PFSK-1 (cell line): ENCODE measurements around the gene NUTF2.

Experiments
- FOXP2 ChIP-seq: optimal IDR thresholded peaks from 2 replicates; pipeline ENCODE3; 2011; ENCODE audit warnings: borderline replicate concordance, control low read depth, inconsistent platforms; ENCODE audit not compliant: insufficient read depth; ENCODE audit errors: extremely low read length, extremely low read depth
- POLR2AphosphoS5 ChIP-seq: IDR thresholded peaks from 2 replicates; pipeline ENCODE4 v1.6.1; 2012; ENCODE audit warnings: low read depth, mild to moderate bottlenecking, control low read depth, low read length, moderate library complexity
- REST ChIP-seq, 2 experiments: IDR thresholded peaks; 2 replicates each; pipeline versions ENCODE4 v1.6.1 to v1.8.0; 2011 to 2012; ENCODE audit warnings: low read depth in 2 of 2, low read length in 2 of 2, control low read depth in 1 of 2, inconsistent platforms in 1 of 2, mild to moderate bottlenecking in 1 of 2, moderate library complexity in 1 of 2; ENCODE audit not compliant: insufficient read depth in 1 of 2
- SIN3A ChIP-seq: IDR thresholded peaks from 2 replicates; pipeline ENCODE4 v1.6.1; 2012; ENCODE audit warnings: mild to moderate bottlenecking, low read length, moderate library complexity, borderline replicate concordance; ENCODE audit not compliant: insufficient read depth
- TAF1 ChIP-seq: IDR thresholded peaks from 2 replicates; pipeline ENCODE4 v1.6.1; 2012; ENCODE audit warnings: low read length, control low read depth, borderline replicate concordance; ENCODE audit not compliant: insufficient read depth

NUTF2 gene

GRCh38 chr16:67914758-67915495, 68.2 kb downstream of the NUTF2 start:
- no peak for TF ChIP-seq SIN3A
- no peak for TF ChIP-seq POLR2AphosphoS5
- TF ChIP-seq REST (IDR thresholded peaks at IDR 0.05; ENCODE audit: insufficient read depth in 1 of 2, low read depth in 2 of 2, low read length in 2 of 2), result no peak
- TF ChIP-seq TAF1, result no peak
- no peak for TF ChIP-seq FOXP2

- TF ChIP-seq POLR2AphosphoS5, result no peak
- TF ChIP-seq TAF1, result no peak
- no peak for TF ChIP-seq REST (IDR thresholded peaks at IDR 0.05; ENCODE audit: insufficient read depth in 1 of 2, low read depth in 2 of 2, low read length in 2 of 2)
- TF ChIP-seq FOXP2, result no peak
- no peak for TF ChIP-seq SIN3A
Observed at GRCh38 chr16:67915831-67916723, 69.3 kb downstream of the NUTF2 start.

- TF ChIP-seq SIN3A (no peak), REST (IDR thresholded peaks at IDR 0.05; ENCODE audit: insufficient read depth in 1 of 2, low read depth in 2 of 2, low read length in 2 of 2) (no peak)
Observed at GRCh38 chr16:67917140-67917851, 70.6 kb downstream of the NUTF2 start.

GRCh38 chr16:67917852-67918236, 71.1 kb downstream of the NUTF2 start:
- no peak for TF ChIP-seq FOXP2
- no peak for TF ChIP-seq TAF1
- no peak for TF ChIP-seq POLR2AphosphoS5
- TF ChIP-seq SIN3A, result no peak
- TF ChIP-seq REST (IDR thresholded peaks at IDR 0.05; ENCODE audit: insufficient read depth in 1 of 2, low read depth in 2 of 2, low read length in 2 of 2), result no peak
